Measurements from ENCODE around the gene MINK1. TPM values are rescaled to one million over a fixed set of nuclear protein-coding genes. Genes with fewer than 3 reads are reported as not detected.
A peak's percentile ranks its signal among the peaks of the same experiment; 100 is the strongest.

Gene MINK1
- total RNA-seq, 3 donors from 2014 or later: 25.9 to 58.7 (median 42.0) TPM

DNA sequence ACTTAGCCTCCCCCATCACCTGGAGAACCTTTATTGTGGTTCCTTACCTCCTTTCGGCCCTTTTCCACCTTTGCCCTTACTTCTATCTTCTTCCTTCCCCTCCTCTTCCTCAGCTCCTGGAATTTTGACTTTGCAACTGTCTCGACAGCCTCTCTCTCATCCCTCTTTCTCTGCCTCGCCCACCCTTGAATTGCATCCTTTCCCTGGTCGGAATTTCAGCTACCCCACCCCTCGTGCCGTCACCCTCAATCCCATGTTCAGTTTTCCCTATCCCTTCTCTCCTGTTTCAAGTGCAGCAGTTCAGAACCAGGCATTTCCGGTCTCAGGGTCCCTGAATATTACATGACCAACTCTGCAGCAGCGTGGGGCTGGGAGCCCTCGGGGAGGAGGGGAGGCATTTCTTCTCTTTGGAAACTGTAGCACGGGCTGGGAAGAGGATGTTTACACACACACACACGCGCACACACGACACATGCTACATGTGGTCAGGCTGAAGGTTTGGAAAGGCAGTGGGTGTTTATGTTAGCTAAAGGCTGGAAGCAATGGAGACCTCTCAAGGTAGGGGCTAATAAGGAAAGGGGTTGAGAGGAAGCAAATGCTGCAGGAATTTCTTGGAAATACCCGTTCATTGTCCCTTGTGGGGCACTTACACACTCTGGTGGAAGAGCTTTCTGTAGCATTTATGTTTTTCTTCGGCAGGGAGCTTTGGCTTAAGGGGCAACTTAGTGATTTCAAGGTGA lies 971 bp downstream of the MINK1 start:
- Histone ChIP-seq H3K9me3 (no peaks in the 10 kb centered on the region), H3K27ac (peak overlapping the region; percentile 93 to 94), H3K4me3 (peak overlapping the region; percentile 84 to 99 (median 96)), H3K36me3 (no peaks in the 10 kb centered on the region), H3K27me3 (no peaks in the 10 kb centered on the region), H3K4me1 (peaks cover 0 to 23% of the 10 kb centered on the region in 2 donors)
- TF ChIP-seq POLR2A (IDR thresholded peaks at IDR 0.05) (no peak), POLR2AphosphoS5 (IDR thresholded peaks at IDR 0.05) (no peak)
- intact Hi-C loops (cut with DNase I; ENCODE audit: low total_unique reads): no loop called here
- no peak for DNase-seq (ENCODE audit: low spot score in 2 of 2)

DNA sequence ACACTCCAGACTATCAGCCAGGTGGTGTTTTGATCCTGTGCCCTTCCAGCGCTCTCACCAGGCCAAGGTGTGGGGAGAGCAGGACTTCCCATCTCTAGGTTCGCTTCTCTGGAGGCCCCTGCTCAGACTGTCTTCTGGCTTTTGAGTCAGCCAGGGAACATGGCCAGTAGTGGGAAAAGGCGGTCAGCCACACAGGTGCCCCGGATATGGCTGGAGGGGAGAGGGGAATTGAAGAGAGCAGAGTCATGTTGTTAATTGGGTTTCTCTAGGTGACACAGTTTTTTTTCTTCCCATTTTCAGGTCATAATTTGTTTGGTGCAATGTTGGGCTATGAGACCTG lies 1.5 kb downstream of the MINK1 start:
- H3K9me3 ChIP-seq: no peaks in the 10 kb centered on the region
- peak overlapping the region; percentile 84 to 99 (median 96) for H3K4me3 ChIP-seq
- no peaks in the 10 kb centered on the region for H3K27me3 ChIP-seq
- no peak for DNase-seq (ENCODE audit: low spot score in 2 of 2)
- peak overlapping the region; percentile 93 to 94 for H3K27ac ChIP-seq
- intact Hi-C loops (cut with DNase I; ENCODE audit: low total_unique reads): no loop called here
- peaks cover 0 to 23% of the 10 kb centered on the region in 2 donors for H3K4me1 ChIP-seq
- H3K36me3 ChIP-seq: no peaks in the 10 kb centered on the region
- TF ChIP-seq POLR2AphosphoS5 (IDR thresholded peaks at IDR 0.05): no peak
- TF ChIP-seq, protein P1, sequence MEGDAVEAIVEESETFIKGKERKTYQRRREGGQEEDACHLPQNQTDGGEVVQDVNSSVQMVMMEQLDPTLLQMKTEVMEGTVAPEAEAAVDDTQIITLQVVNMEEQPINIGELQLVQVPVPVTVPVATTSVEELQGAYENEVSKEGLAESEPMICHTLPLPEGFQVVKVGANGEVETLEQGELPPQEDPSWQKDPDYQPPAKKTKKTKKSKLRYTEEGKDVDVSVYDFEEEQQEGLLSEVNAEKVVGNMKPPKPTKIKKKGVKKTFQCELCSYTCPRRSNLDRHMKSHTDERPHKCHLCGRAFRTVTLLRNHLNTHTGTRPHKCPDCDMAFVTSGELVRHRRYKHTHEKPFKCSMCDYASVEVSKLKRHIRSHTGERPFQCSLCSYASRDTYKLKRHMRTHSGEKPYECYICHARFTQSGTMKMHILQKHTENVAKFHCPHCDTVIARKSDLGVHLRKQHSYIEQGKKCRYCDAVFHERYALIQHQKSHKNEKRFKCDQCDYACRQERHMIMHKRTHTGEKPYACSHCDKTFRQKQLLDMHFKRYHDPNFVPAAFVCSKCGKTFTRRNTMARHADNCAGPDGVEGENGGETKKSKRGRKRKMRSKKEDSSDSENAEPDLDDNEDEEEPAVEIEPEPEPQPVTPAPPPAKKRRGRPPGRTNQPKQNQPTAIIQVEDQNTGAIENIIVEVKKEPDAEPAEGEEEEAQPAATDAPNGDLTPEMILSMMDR (IDR thresholded peaks at IDR 0.05): no peak
- TF ChIP-seq POLR2A (IDR thresholded peaks at IDR 0.05): no peak

DNA sequence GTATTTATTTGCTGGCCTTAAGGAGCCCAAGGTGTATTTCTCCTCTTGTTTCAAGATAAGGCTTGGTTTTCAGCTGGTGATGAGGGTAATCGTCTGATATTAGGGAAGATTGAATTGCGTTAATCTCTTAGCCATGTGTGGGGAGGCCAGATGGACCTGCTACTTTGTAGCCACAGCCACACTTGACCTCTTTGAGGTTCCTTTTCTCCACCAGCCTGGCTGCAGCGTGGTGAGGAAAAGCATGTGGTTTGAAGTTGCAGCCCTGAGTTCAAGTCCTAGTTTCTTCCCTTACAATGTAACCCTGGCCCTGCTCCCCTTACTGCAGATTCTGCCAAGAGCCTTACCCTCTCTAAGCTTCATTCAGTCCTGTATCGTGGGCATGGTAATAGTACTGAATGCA lies 3.1 kb downstream of the MINK1 start:
- TF ChIP-seq POLR2A (IDR thresholded peaks at IDR 0.05): no peak
- TF ChIP-seq POLR2AphosphoS5 (IDR thresholded peaks at IDR 0.05): no peak
- TF ChIP-seq, protein P1 (IDR thresholded peaks at IDR 0.05): no peak
- Histone ChIP-seq H3K27ac (peak overlapping the region; percentile 45 to 94), H3K36me3 (no peaks in the 10 kb centered on the region), H3K27me3 (no peaks in the 10 kb centered on the region), H3K9me3 (no peaks in the 10 kb centered on the region), H3K4me3 (no peak overlapping the region), H3K4me1 (peaks cover 0 to 23% of the 10 kb centered on the region in 2 donors)
- DNase-seq (ENCODE audit: low spot score in 2 of 2): no peak
- intact Hi-C loops (cut with DNase I; ENCODE audit: low total_unique reads): no loop called here

DNA sequence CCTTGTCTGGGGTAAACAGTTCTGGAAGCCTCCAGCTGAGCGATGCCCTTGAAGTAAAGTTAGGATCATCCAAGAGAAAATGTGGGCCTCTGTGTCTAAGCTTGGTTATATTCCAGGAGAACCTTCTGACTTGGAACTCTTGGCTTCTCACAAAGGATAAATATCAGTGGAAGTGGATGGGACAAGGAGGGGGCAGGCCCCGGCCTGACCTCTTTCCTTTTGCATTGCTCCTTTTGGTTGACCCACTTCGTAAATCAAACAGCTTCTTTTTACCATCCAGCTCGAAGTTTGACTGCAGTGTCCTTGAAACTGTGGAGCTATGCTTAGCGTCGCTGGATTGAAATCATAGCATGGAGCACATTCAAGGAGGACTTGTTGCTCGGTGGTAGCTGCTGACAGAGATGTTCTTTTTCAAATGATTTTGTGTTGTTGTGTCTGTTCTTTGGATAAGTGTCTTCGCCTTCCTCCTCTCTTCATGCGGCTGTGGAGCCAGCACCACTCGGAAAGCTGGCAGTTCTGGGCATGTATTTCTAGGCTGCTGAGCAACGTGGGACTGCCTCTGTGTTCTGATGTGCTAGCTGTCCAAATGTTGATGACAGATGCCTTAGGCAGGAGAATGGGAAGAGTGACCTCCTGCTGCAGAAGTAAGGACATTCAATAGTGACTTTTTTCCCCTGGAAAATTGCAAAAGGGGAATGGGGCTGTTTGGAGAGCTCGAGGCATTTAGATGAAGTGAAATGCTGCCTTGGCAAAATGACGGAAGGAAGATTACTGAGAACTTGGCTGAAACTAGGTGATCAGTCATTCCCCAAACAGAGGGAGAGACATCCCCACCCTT lies 4.5 kb downstream of the MINK1 start:
- peak overlapping the region in 1 of 2 donors; percentile 15 for H3K27ac ChIP-seq
- H3K36me3 ChIP-seq: no peaks in the 10 kb centered on the region
- no peaks in the 10 kb centered on the region for H3K9me3 ChIP-seq
- H3K4me1 ChIP-seq: peaks cover 0 to 23% of the 10 kb centered on the region in 2 donors
- H3K27me3 ChIP-seq: no peaks in the 10 kb centered on the region
- intact Hi-C loops (cut with DNase I; ENCODE audit: low total_unique reads): no loop called here
- H3K4me3 ChIP-seq: no peak overlapping the region
- TF ChIP-seq POLR2A (IDR thresholded peaks at IDR 0.05) (no peak), POLR2AphosphoS5 (IDR thresholded peaks at IDR 0.05) (no peak)
- TF ChIP-seq, protein P1 (IDR thresholded peaks at IDR 0.05): no peak
- no peak for DNase-seq (ENCODE audit: low spot score in 2 of 2)

DNA sequence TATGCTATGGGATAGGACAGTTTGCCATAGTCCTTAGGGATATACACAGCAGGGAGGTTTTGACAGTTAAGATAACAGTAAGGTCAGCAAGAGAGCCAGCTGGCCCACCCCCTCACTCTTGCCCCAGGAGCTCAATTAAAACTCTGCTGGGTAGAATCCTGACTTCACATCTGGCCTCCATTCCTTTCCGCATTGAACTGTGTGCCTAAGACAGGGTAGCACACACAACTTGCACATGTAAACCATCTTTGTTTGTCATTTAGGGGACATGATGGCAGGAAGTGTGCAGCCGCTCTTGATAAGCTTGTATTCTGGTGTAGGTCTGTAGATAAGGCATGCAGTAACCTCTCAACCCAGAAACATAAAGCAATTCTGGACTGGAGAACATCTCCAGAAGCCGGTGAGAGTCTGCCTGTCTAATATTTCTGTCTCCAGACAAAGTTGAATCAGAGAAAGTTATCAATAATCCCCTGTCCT lies 5.2 kb downstream of the MINK1 start:
- TF ChIP-seq, protein P1 (IDR thresholded peaks at IDR 0.05): no peak
- TF ChIP-seq POLR2AphosphoS5 (IDR thresholded peaks at IDR 0.05) (no peak), POLR2A (IDR thresholded peaks at IDR 0.05) (no peak)
- intact Hi-C loops (cut with DNase I; ENCODE audit: low total_unique reads): no loop called here
- H3K9me3 ChIP-seq: no peaks in the 10 kb centered on the region
- H3K27me3 ChIP-seq: no peaks in the 10 kb centered on the region
- peaks cover 0 to 23% of the 10 kb centered on the region in 2 donors for H3K4me1 ChIP-seq
- H3K27ac ChIP-seq: no peak overlapping the region
- no peaks in the 10 kb centered on the region for H3K36me3 ChIP-seq
- no peak for DNase-seq (ENCODE audit: low spot score in 2 of 2)
- H3K4me3 ChIP-seq: no peak overlapping the region

All from breast epithelium (tissue), 4 donors.